ENCODE data around the gene IL17B.

IL17B gene

DNA sequence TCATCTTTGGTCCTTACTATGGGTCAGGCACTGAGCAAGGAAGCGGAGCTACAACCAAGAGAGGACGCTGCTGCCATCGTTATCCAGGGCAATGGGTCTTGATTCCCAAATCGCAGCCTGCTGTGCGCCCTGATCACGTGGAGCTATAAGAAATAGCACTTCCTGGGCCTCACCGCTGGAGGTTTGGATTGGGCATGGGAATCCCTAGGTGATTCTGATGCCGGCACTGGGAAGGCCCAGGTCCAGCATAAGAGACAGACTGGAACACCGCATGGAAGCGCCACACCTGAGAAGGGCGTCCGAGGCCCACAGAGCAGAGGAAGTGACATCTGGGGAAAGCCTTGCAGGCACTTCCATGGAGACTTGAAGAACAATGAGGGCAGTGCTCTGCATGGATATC lies 3.0 kb downstream of the IL17B start:
- no peaks in the 10 kb centered on the region for H3K4me1 ChIP-seq (ENCODE audit: low read length)
- no peaks in the 10 kb centered on the region for H3K9me2 ChIP-seq (replicated peaks; ENCODE audit: insufficient read depth, low read length)
- H3K9me3 ChIP-seq (replicated peaks; ENCODE audit: insufficient read depth, low read length): no peaks in the 10 kb centered on the region
- no peak overlapping the region for H2AFZ ChIP-seq (ENCODE audit: low read length)
- H3K27me3 ChIP-seq (replicated peaks; ENCODE audit: insufficient read depth, low read length): no peaks in the 10 kb centered on the region
- H3F3A ChIP-seq (ENCODE audit: insufficient read depth, low read length): no peaks in the 10 kb centered on the region
- H3K9ac ChIP-seq (ENCODE audit: low read length): no peak overlapping the region
- H3K27ac ChIP-seq (ENCODE audit: low read length): no peak overlapping the region
- no peaks in the 10 kb centered on the region for H3K79me2 ChIP-seq (ENCODE audit: low read length)
- H3K36me3 ChIP-seq (replicated peaks; ENCODE audit: insufficient read depth, low read length): no peaks in the 10 kb centered on the region
- no peak for TF ChIP-seq EZH2phosphoT487 (IDR thresholded peaks at IDR 0.05; ENCODE audit: low read length)
- no peak for TF ChIP-seq CTCF (IDR thresholded peaks at IDR 0.05; ENCODE audit: low read length)
- no peak for TF ChIP-seq EZH2 (optimal IDR thresholded peaks at IDR 0.05; ENCODE audit: low read depth, low read length)
- no peaks in the 10 kb centered on the region for H4K20me1 ChIP-seq (ENCODE audit: insufficient read depth, low read length)
- no peak for DNase-seq
- no peak overlapping the region for H3K4me2 ChIP-seq (ENCODE audit: low read depth, low read length)
- no peak overlapping the region for H3K4me3 ChIP-seq (ENCODE audit: low read length)

- Histone ChIP-seq H3K4me2 (ENCODE audit: low read depth, low read length) (no peak overlapping the region), H3K27ac (ENCODE audit: low read length) (no peak overlapping the region), H4K20me1 (ENCODE audit: insufficient read depth, low read length) (no peaks in the 10 kb centered on the region), H3K4me1 (ENCODE audit: low read length) (no peaks in the 10 kb centered on the region), H3K4me3 (ENCODE audit: low read length) (no peak overlapping the region), H3K36me3 (replicated peaks; ENCODE audit: insufficient read depth, low read length) (no peaks in the 10 kb centered on the region), H2AFZ (ENCODE audit: low read length) (no peak overlapping the region), H3F3A (ENCODE audit: insufficient read depth, low read length) (no peaks in the 10 kb centered on the region), H3K9me3 (replicated peaks; ENCODE audit: insufficient read depth, low read length) (no peaks in the 10 kb centered on the region), H3K9me2 (replicated peaks; ENCODE audit: insufficient read depth, low read length) (no peaks in the 10 kb centered on the region), H3K79me2 (ENCODE audit: low read length) (no peaks in the 10 kb centered on the region), H3K27me3 (replicated peaks; ENCODE audit: insufficient read depth, low read length) (no peaks in the 10 kb centered on the region), H3K9ac (ENCODE audit: low read length) (no peak overlapping the region)
- TF ChIP-seq EZH2phosphoT487 (IDR thresholded peaks at IDR 0.05; ENCODE audit: low read length) (no peak), CTCF (IDR thresholded peaks at IDR 0.05; ENCODE audit: low read length) (no peak), EZH2 (optimal IDR thresholded peaks at IDR 0.05; ENCODE audit: low read depth, low read length) (no peak)
- no peak for DNase-seq
Measured at GRCh38 chr5:149375434-149375833, 3.7 kb downstream of the IL17B start.

GRCh38 chr5:149374801-149375200 lies 4.3 kb downstream of the IL17B start:
- DNase-seq: no peak
- H3K36me3 ChIP-seq (replicated peaks; ENCODE audit: insufficient read depth, low read length): no peaks in the 10 kb centered on the region
- no peaks in the 10 kb centered on the region for H4K20me1 ChIP-seq (ENCODE audit: insufficient read depth, low read length)
- no peak overlapping the region for H3K9ac ChIP-seq (ENCODE audit: low read length)
- H3K4me3 ChIP-seq (ENCODE audit: low read length): no peak overlapping the region
- H3K4me1 ChIP-seq (ENCODE audit: low read length): no peaks in the 10 kb centered on the region
- H3K27ac ChIP-seq (ENCODE audit: low read length): no peak overlapping the region
- no peaks in the 10 kb centered on the region for H3K79me2 ChIP-seq (ENCODE audit: low read length)
- no peaks in the 10 kb centered on the region for H3K27me3 ChIP-seq (replicated peaks; ENCODE audit: insufficient read depth, low read length)
- TF ChIP-seq CTCF (IDR thresholded peaks at IDR 0.05; ENCODE audit: low read length): no peak
- H3K9me3 ChIP-seq (replicated peaks; ENCODE audit: insufficient read depth, low read length): no peaks in the 10 kb centered on the region
- no peaks in the 10 kb centered on the region for H3K9me2 ChIP-seq (replicated peaks; ENCODE audit: insufficient read depth, low read length)
- H3F3A ChIP-seq (ENCODE audit: insufficient read depth, low read length): no peaks in the 10 kb centered on the region
- no peak overlapping the region for H2AFZ ChIP-seq (ENCODE audit: low read length)
- no peak overlapping the region for H3K4me2 ChIP-seq (ENCODE audit: low read depth, low read length)
